Stimulated activated naive CD8-positive, alpha-beta T cell treated with anti-CD3 and anti-CD28 coated beads, Interleukin-15, Interleukin-2, amounts not matched to agents 100 ng/mL and 50 ng/mL, for 24 hours (primary cell): Measurements from ENCODE around the gene RPTN.
"Not testable (repeated sequence)": the region's sequence is repeated elsewhere in the genome, so short reads cannot be mapped to it uniquely, and the experiment has no call there.

Experiments
- H3K27ac Mint-ChIP-seq: one replicate; pipeline ENCODE4 v1.8.0; 2021; ENCODE audit warnings: mild to moderate bottlenecking, mixed read lengths
- H3K27me3 Mint-ChIP-seq: one replicate; pipeline ENCODE4 v1.8.0; 2021; ENCODE audit warnings: mixed read lengths
- H3K36me3 Mint-ChIP-seq: one replicate; pipeline ENCODE4 v1.8.0; 2021; ENCODE audit warnings: low read depth, mixed read lengths
- H3K4me1 Mint-ChIP-seq: one replicate; pipeline ENCODE4 v1.8.0; 2021; ENCODE audit warnings: low read depth, mixed read lengths
- H3K4me3 Mint-ChIP-seq: one replicate; pipeline ENCODE4 v1.8.0; 2021; ENCODE audit warnings: mild to moderate bottlenecking, mixed read lengths
- H3K9me3 Mint-ChIP-seq: one replicate; pipeline ENCODE4 v1.8.0; 2021; ENCODE audit warnings: mixed read lengths

RPTN gene

GRCh38 chr1:152144674-152145183, 14.3 kb downstream of the RPTN start:
- H3K4me3 Mint-ChIP-seq, H3K27ac Mint-ChIP-seq, H3K36me3 Mint-ChIP-seq, H3K4me1 Mint-ChIP-seq: not testable (repeated sequence)
- peaks cover 44% of the 10 kb centered on the region for H3K27me3 Mint-ChIP-seq
- H3K9me3 Mint-ChIP-seq, result peaks cover 25% of the 10 kb centered on the region

- no peak overlapping the region for H3K4me3 Mint-ChIP-seq
- H3K27me3 Mint-ChIP-seq, result peaks cover 53% of the 10 kb centered on the region
- peaks cover 16% of the 10 kb centered on the region for H3K9me3 Mint-ChIP-seq
- H3K27ac Mint-ChIP-seq, result no peak overlapping the region
- H3K36me3 Mint-ChIP-seq, result no peaks in the 10 kb centered on the region
- peaks cover 10% of the 10 kb centered on the region for H3K4me1 Mint-ChIP-seq
These were observed 15.7 kb downstream of the RPTN start for GRCh38 chr1:152143150-152143887.

- Mint-ChIP-seq H3K9me3 (peaks cover 14% of the 10 kb centered on the region), H3K36me3 (no peaks in the 10 kb centered on the region), H3K4me3 (no peak overlapping the region), H3K27me3 (peaks cover 62% of the 10 kb centered on the region), H3K27ac (no peak overlapping the region), H3K4me1 (peaks cover 10% of the 10 kb centered on the region)
These were observed 16.9 kb downstream of the RPTN start for GRCh38 chr1:152141971-152142584.

GRCh38 chr1:152137215-152137614, 21.8 kb downstream of the RPTN start:
- Mint-ChIP-seq H3K36me3 (no peaks in the 10 kb centered on the region), H3K4me1 (no peaks in the 10 kb centered on the region), H3K27me3 (peaks cover 77% of the 10 kb centered on the region), H3K27ac (no peak overlapping the region), H3K4me3 (no peak overlapping the region), H3K9me3 (peaks cover 11% of the 10 kb centered on the region)

GRCh38 chr1:152130186-152130585, 28.8 kb downstream of the RPTN start:
- H3K9me3 Mint-ChIP-seq, result peaks cover 11% of the 10 kb centered on the region
- H3K36me3 Mint-ChIP-seq, result no peaks in the 10 kb centered on the region
- no peak overlapping the region for H3K27ac Mint-ChIP-seq
- peaks cover 72% of the 10 kb centered on the region for H3K27me3 Mint-ChIP-seq
- no peak overlapping the region for H3K4me3 Mint-ChIP-seq
- no peaks in the 10 kb centered on the region for H3K4me1 Mint-ChIP-seq

- Mint-ChIP-seq H3K27me3 (peaks cover 60% of the 10 kb centered on the region), H3K36me3 (no peaks in the 10 kb centered on the region), H3K27ac (no peak overlapping the region), H3K9me3 (peaks cover 2% of the 10 kb centered on the region), H3K4me3 (no peak overlapping the region), H3K4me1 (no peaks in the 10 kb centered on the region)
These were observed 31.4 kb downstream of the RPTN start for GRCh38 chr1:152127673-152128072.

- no peak overlapping the region for H3K4me3 Mint-ChIP-seq
- no peaks in the 10 kb centered on the region for H3K4me1 Mint-ChIP-seq
- H3K36me3 Mint-ChIP-seq, result no peaks in the 10 kb centered on the region
- H3K27ac Mint-ChIP-seq, result no peak overlapping the region
- H3K9me3 Mint-ChIP-seq, result no peaks in the 10 kb centered on the region
- peaks cover 62% of the 10 kb centered on the region for H3K27me3 Mint-ChIP-seq
These were observed 33.1 kb downstream of the RPTN start for GRCh38 chr1:152125834-152126443.

- Mint-ChIP-seq H3K9me3 (no peaks in the 10 kb centered on the region), H3K36me3 (no peaks in the 10 kb centered on the region), H3K27me3 (peaks cover 56% of the 10 kb centered on the region)
These were observed 40.1 kb downstream of the RPTN start for GRCh38 chr1:152118915-152119314.

GRCh38 chr1:152115344-152115743, 43.7 kb downstream of the RPTN start, which contains the start of gene TCHH:
TSS of gene TCHH (minus strand) at chr1:152115444. CDS start at chr1:152114080, 1,364 bp downstream.
- Mint-ChIP-seq H3K9me3 (no peaks in the 10 kb centered on the region), H3K27ac (no peak within 1 kb of the TSS), H3K4me1 (no peaks in the 10 kb centered on the region), H3K36me3 (no peaks in the 10 kb centered on the region), H3K4me3 (no peak within 1 kb of the TSS), H3K27me3 (peaks cover 39% of the 10 kb centered on the region)

More at GRCh38 chr1:152118915-152119314, 40.1 kb downstream of the RPTN start:
- Mint-ChIP-seq H3K4me1 (no peaks in the 10 kb centered on the region), H3K4me3 (no peak overlapping the region), H3K27ac (no peak overlapping the region)

- Mint-ChIP-seq H3K36me3 (no peaks in the 10 kb centered on the region), H3K27me3 (peaks cover 20% of the 10 kb centered on the region), H3K4me1 (no peaks in the 10 kb centered on the region), H3K4me3 (no peak overlapping the region), H3K27ac (no peak overlapping the region), H3K9me3 (no peaks in the 10 kb centered on the region)
These were observed 46.1 kb downstream of the RPTN start for GRCh38 chr1:152112885-152113432.

- Mint-ChIP-seq H3K27ac (no peak overlapping the region), H3K9me3 (no peaks in the 10 kb centered on the region), H3K4me1 (no peaks in the 10 kb centered on the region), H3K4me3 (no peak overlapping the region), H3K27me3 (peaks cover 17% of the 10 kb centered on the region), H3K36me3 (no peaks in the 10 kb centered on the region)
These were observed 46.7 kb downstream of the RPTN start for GRCh38 chr1:152112101-152112884.

GRCh38 chr1:152111515-152111968, 47.5 kb downstream of the RPTN start:
- Mint-ChIP-seq H3K4me1 (no peaks in the 10 kb centered on the region), H3K9me3 (no peaks in the 10 kb centered on the region), H3K27ac (no peak overlapping the region), H3K4me3 (no peak overlapping the region), H3K27me3 (peaks cover 10% of the 10 kb centered on the region), H3K36me3 (no peaks in the 10 kb centered on the region)

- Mint-ChIP-seq H3K9me3 (no peaks in the 10 kb centered on the region), H3K36me3 (no peaks in the 10 kb centered on the region), H3K4me1 (no peaks in the 10 kb centered on the region), H3K27ac (no peak overlapping the region), H3K27me3 (peaks cover 4% of the 10 kb centered on the region), H3K4me3 (no peak overlapping the region)
These were observed 48.0 kb downstream of the RPTN start for GRCh38 chr1:152110860-152111514.

- no peaks in the 10 kb centered on the region for H3K9me3 Mint-ChIP-seq
- H3K4me1 Mint-ChIP-seq, result no peaks in the 10 kb centered on the region
- no peaks in the 10 kb centered on the region for H3K36me3 Mint-ChIP-seq
- H3K27ac Mint-ChIP-seq, result no peak overlapping the region
- H3K27me3 Mint-ChIP-seq, result peaks cover under 1% of the 10 kb centered on the region
- H3K4me3 Mint-ChIP-seq, result no peak overlapping the region
These were observed 48.6 kb downstream of the RPTN start for GRCh38 chr1:152110365-152110859.
